Skeletal muscle tissue (tissue), 4 donors: Measurements from ENCODE around the gene KCNN2. TPM values are rescaled to one million over a fixed set of nuclear protein-coding genes. Genes with fewer than 3 reads are reported as not detected.

Source experiments
- H3K27ac ChIP-seq: one replicate; pipeline ENCODE4 v1.7.0; 2013; ENCODE audit warnings: mild to moderate bottlenecking, low read depth, low read length, inconsistent platforms
- H3K27me3 ChIP-seq, 3 donors: one replicate each; pipeline ENCODE4 v1.7.0; 2013; ENCODE audit warnings: low read length in 3 of 3; ENCODE audit not compliant: control insufficient read depth in 3 of 3, insufficient read depth in 3 of 3
- H3K36me3 ChIP-seq, 3 donors: one replicate each; pipeline ENCODE4 v1.7.0; 2013; ENCODE audit warnings: low read length in 3 of 3; ENCODE audit not compliant: control insufficient read depth in 3 of 3, insufficient read depth in 3 of 3
- H3K4me1 ChIP-seq, 3 donors: one replicate each; pipeline ENCODE4 v1.7.0; 2013; ENCODE audit warnings: low read length in 3 of 3, mild to moderate bottlenecking in 3 of 3; ENCODE audit not compliant: control insufficient read depth in 3 of 3, insufficient read depth in 3 of 3
- H3K4me3 ChIP-seq, 3 donors: one replicate each; pipeline ENCODE4 v1.7.0; 2013; ENCODE audit warnings: low read length in 3 of 3
- H3K9ac ChIP-seq, 3 donors: one replicate each; pipeline ENCODE4 v1.7.0; 2013; ENCODE audit warnings: low read length in 3 of 3, mild to moderate bottlenecking in 3 of 3, moderate library complexity in 2 of 3, low read depth in 1 of 3
- H3K9me3 ChIP-seq, 3 donors: one replicate each; pipeline ENCODE4 v1.7.0; 2013; ENCODE audit warnings: low read length in 3 of 3; ENCODE audit not compliant: control insufficient read depth in 3 of 3
- total RNA-seq: library from RNA; depleted of rRNA; stranded (reverse); fragments of >200 nt; gene quantifications from one replicate; pipeline ENCODE4 v1.2.3, GENCODE V29; 2014
- donor health status: Osteomylitis.

The KCNN2 gene
- total RNA-seq, 1 donor from 2014 or later: 16.2 TPM

GRCh38 chr5:114360816-114361723, 800 bp upstream of the KCNN2 start:
- H3K9me3 ChIP-seq: no peaks in the 10 kb centered on the region
- peak overlapping the region in 2 of 3 donors; percentile 66 to 83 for H3K9ac ChIP-seq
- H3K4me1 ChIP-seq: peaks cover 10 to 25% (median 20%) of the 10 kb centered on the region in 3 donors
- H3K27ac ChIP-seq: no peak overlapping the region
- H3K4me3 ChIP-seq: peak overlapping the region; percentile 69 to 83 (median 73)
- H3K27me3 ChIP-seq: peaks cover 5 to 44% (median 7%) of the 10 kb centered on the region in 3 donors
- no peaks in the 10 kb centered on the region for H3K36me3 ChIP-seq

GRCh38 chr5:114362197-114362976, 517 bp downstream of the KCNN2 start:
- H3K9me3 ChIP-seq: no peaks in the 10 kb centered on the region
- no peak overlapping the region for H3K27ac ChIP-seq
- H3K9ac ChIP-seq: peak overlapping the region in 2 of 3 donors; percentile 47 to 83
- H3K4me1 ChIP-seq: peaks cover 10 to 25% (median 20%) of the 10 kb centered on the region in 3 donors
- H3K27me3 ChIP-seq: peaks cover 5 to 44% (median 7%) of the 10 kb centered on the region in 3 donors
- H3K4me3 ChIP-seq: peak overlapping the region; percentile 69 to 83 (median 73)
- no peaks in the 10 kb centered on the region for H3K36me3 ChIP-seq

- Histone ChIP-seq H3K27me3 (peaks cover 5 to 44% (median 7%) of the 10 kb centered on the region in 3 donors), H3K4me3 (peak overlapping the region; percentile 59 to 83 (median 73)), H3K9me3 (no peaks in the 10 kb centered on the region), H3K4me1 (peaks cover 10 to 25% (median 20%) of the 10 kb centered on the region in 3 donors), H3K9ac (peak overlapping the region in 1 of 3 donors; percentile 83), H3K36me3 (no peaks in the 10 kb centered on the region), H3K27ac (no peak overlapping the region)
Observed at GRCh38 chr5:114362977-114363761, 1.3 kb downstream of the KCNN2 start.

GRCh38 chr5:114363837-114364236, 2.0 kb downstream of the KCNN2 start:
- H3K4me3 ChIP-seq: peak overlapping the region; percentile 59 to 83 (median 73)
- no peaks in the 10 kb centered on the region for H3K36me3 ChIP-seq
- no peaks in the 10 kb centered on the region for H3K9me3 ChIP-seq
- no peak overlapping the region for H3K27ac ChIP-seq
- peak overlapping the region in 1 of 3 donors; percentile 83 for H3K9ac ChIP-seq
- H3K27me3 ChIP-seq: peaks cover 5 to 44% (median 7%) of the 10 kb centered on the region in 3 donors
- H3K4me1 ChIP-seq: peaks cover 10 to 25% (median 20%) of the 10 kb centered on the region in 3 donors

GRCh38 chr5:114367029-114367428, 5.2 kb downstream of the KCNN2 start:
- peaks cover 5 to 23% (median 5%) of the 10 kb centered on the region in 3 donors for H3K27me3 ChIP-seq
- peaks cover 10 to 18% (median 11%) of the 10 kb centered on the region in 3 donors for H3K4me1 ChIP-seq
- H3K4me3 ChIP-seq: no peak overlapping the region
- no peak overlapping the region for H3K9ac ChIP-seq
- H3K27ac ChIP-seq: no peak overlapping the region
- H3K36me3 ChIP-seq: no peaks in the 10 kb centered on the region
- H3K9me3 ChIP-seq: no peaks in the 10 kb centered on the region

GRCh38 chr5:114369680-114370417, 8.0 kb downstream of the KCNN2 start:
- H3K36me3 ChIP-seq: no peaks in the 10 kb centered on the region
- no peak overlapping the region for H3K4me3 ChIP-seq
- H3K27ac ChIP-seq: no peak overlapping the region
- no peaks in the 10 kb centered on the region for H3K4me1 ChIP-seq
- peaks cover 0 to 2% (median 0%) of the 10 kb centered on the region in 3 donors for H3K27me3 ChIP-seq
- no peaks in the 10 kb centered on the region for H3K9me3 ChIP-seq
- no peak overlapping the region for H3K9ac ChIP-seq

- no peak overlapping the region for H3K9ac ChIP-seq
- H3K36me3 ChIP-seq: no peaks in the 10 kb centered on the region
- no peaks in the 10 kb centered on the region for H3K4me1 ChIP-seq
- no peaks in the 10 kb centered on the region for H3K27me3 ChIP-seq
- H3K27ac ChIP-seq: no peak overlapping the region
- no peak overlapping the region for H3K4me3 ChIP-seq
- no peaks in the 10 kb centered on the region for H3K9me3 ChIP-seq
Observed at GRCh38 chr5:114377050-114377844, 15.4 kb downstream of the KCNN2 start.

- Histone ChIP-seq H3K9me3 (no peaks in the 10 kb centered on the region), H3K4me1 (no peaks in the 10 kb centered on the region), H3K9ac (no peak overlapping the region), H3K27me3 (no peaks in the 10 kb centered on the region), H3K4me3 (no peak overlapping the region), H3K27ac (no peak overlapping the region), H3K36me3 (no peaks in the 10 kb centered on the region)
Observed at GRCh38 chr5:114377946-114378345, 16.1 kb downstream of the KCNN2 start.
